Stimulated activated CD4-positive, alpha-beta T cell treated with anti-CD3 and anti-CD28 coated beads, Interleukin-1b, Interleukin-23, amount 100 ng/mL, for 1 hour (primary cell): ENCODE results near the gene MRGPRG.

Experiments
- DNase-seq, 2 donors: peaks; one replicate each; pipeline ENCODE4 v3.0.0-alpha.2; 2020; ENCODE audit warnings: low read depth in 2 of 2

MRGPRG gene

DNA sequence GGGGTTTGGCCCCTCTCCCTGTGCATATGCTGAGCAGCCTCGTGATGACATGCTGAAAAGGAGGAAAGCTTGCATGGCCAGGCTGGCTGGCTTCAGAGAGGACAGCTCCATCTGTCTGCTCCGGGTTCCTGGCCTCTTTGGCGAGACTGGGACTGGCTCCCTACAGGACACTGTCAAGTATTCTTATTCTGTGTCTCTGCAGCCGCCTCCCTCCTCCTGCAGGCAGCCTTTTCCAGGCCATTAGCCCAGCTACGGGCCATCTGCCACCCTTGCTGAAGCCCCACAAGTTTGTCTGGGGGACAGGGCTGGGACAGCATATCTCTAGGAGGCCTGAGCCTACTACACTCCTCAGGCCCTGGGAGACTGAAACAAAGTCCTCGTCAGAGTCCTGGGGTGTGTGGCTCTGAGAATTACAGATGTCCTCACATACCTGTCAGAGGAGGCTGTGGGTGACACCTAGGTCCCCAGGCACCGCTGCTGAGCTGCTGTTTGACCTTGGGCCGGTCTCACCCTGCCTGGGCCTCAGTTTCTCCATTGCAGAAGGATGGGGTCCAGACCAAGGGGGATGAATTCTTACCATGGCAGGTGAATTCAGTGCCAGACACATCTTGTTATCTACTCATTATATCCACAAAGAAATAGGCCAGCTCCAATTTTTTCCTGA is 11.0 kb downstream of the MRGPRG start:
- DNase-seq: no peak

DNA sequence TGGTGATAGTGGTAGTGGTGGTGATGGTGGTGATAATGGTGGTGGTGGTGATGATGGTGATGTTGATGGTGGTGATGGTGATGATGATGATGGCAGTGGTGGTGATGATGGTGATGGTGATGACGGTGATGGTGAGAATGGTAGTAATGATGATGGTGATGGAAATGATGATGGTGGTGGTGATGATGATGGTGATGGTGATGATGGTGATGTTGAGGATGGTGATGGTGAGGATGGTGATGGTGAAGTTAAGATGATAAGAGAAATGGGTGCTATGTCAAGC is 11.8 kb downstream of the MRGPRG start:
- no peak for DNase-seq

DNA sequence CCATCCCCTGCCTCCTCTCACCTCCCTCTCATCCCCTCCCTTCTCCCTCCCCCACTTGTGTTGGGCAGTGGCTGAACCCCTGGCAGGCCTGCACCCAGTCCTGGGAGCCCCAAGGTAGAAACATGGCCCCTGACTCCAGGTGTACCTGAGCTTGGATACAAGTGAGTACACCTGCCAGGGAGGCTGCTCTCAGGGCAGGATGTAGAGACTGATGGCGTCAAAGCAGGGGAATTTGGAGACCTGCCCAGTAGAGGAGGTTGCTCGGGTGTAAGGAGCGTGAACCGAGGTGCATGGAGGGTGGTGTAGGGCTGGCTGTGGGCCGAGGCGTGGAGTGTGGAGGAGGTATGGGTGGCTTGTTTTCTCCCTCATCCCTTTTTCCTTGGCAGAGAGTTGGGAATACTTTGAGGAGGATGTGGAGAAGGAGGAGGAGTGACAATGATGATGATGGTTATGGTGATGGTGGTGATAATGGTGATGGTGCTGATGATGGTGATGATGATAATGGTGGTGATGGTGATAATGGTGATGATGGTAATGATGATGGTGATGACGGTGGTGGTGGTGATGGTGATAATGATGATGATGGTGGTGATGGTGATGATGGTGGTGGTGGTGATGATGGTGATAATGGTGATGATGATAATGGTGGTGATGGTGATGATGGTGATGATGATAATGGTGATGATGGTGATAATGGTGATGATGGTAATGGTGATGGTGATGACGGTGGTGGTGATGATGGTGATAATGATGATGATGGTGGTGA is 12.3 kb downstream of the MRGPRG start:
- DNase-seq: no peak

DNA sequence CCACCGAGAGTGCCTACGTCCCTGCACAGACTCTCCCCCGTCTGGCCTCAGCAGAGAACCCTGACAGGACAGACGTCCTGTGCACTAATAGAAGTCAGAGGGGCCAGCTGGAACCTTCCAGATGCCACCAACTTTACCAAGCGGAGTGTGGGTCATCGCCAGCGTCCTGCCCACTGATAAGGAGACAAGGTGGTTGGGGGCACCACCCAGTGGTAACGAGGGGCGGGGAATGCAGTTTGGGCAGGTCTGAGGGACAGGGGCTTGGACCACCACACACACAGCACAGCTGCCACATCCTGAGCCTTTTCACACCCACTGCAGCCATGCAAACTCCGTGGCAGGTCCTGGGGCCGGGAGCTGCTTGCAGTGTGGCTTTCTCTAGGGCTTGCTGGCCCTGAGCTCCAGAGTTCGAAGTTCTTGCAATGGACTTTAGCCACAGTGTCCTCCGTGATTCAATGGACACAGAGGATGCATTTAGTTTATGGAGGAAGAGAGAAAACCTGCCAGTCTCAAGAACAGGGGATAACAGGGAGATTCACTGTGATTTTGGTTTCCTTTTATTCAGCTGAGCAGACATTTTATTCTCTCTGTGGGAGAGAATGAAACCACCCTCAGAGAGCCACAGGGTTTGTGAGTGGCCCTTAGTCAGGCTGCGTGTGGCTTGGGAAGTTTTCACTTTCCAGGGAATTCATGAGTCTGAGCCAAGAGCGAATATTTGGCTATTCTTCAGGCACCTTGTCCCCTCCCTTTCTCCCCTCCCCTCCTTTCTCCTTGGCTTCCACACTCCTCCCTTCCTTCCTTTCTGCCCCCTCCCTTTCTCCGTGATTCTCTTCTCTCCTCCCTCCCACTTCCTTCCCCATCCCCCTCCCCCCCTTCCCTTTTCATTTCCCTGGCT is 13.1 kb downstream of the MRGPRG start:
- DNase-seq: no peak

DNA sequence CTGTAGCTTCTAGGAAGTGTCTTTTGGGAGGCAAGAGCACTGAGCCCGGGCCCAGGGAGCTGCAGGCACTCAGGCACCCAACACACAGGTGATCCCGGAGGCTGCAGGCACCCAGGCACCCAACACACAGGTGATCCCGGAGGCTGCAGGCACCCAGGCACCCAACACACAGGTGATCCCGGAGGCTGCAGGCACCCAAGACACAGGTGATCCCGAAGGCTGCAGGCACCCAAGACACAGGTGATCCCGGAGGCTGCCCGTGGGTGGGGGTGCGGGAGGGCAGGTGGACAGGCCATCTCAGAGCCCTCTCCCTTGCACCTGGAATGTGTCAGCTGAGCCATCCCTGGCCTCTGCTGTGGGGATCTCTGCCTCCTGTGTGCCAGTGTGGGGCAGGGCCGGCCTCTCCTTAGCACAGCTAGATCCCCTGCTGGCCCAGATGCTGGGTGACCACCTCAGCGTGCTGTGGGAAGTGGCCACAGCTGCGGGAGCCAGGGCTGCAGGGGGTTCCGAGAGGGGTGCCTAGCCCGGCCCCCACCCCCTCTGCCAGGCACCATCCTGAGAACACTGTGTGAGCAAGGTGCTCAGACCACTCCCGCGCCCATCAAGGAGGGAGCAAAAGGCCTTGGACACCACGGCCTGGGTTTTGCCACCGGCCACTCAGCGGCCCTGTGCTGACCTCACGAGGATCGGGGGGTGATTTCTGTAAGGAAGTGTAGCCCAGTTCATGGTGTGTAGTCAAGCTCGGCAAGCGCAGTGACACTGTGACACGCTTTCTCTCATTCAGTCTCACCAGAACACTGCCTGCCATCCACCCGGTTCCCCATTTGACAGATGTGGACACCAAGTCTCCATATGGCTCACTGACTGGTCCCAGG is 14.2 kb downstream of the MRGPRG start:
- DNase-seq: no peak

DNA sequence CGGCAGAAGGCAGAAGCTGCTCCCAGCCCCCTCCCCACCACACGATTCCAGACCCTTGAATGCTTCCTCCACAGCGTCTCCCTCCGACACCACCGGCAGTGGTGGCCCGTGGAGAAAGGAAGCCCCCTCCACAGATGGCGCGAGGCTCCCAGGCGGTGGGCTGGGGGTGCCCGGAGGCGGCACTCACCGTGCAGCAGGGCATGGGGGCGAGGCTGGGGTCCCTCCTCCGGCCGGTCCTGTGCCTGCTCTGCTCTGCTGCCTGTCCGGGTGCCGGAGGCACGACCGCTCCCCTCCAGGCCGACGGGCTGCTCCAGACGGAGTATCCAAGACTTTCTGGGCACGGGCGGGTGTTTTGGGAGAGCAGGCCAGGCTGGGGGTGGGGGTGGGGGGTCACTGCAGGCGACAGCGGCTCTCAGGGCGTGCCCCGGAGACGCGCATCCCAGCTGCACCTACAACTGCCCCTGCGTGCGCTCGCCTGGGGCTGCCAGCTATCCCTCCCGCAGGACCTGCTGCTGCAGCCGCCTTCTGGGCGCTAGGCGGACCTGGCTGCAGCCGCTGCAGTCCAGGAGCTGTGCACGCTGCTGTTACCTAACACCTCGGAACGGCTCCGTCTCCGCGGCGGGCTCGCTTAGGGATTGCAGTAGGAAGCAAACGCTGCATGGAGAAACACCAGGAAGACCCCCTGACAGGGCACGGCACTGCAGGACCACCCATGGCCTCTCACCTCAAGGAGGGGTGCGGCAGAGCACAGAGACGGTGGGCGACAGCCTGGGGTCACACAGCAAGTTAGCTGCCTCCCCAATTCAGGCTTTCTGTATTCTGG is 15.2 kb downstream of the MRGPRG start:
- DNase-seq: no peak

DNA sequence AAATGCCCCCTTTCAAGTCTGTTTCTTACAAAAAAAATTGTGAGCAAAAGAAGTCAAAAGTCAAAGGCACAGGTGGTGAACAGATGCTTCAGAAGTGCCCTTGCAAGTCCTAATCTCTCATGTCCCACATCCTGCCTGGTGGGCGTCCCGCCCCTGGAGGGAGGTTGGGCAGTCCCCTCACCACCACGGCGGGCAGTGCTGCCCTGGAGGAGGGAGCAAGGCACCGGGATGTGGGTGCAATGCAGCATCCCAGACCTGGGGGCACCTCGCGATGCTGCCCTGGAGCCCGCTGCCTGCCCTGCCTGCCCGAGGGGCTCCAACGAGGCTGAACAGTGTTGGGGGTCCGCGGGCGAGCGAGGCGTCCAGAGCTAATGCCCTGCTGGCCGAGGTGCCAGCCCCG is 15.9 kb downstream of the MRGPRG start:
- no peak for DNase-seq

DNA sequence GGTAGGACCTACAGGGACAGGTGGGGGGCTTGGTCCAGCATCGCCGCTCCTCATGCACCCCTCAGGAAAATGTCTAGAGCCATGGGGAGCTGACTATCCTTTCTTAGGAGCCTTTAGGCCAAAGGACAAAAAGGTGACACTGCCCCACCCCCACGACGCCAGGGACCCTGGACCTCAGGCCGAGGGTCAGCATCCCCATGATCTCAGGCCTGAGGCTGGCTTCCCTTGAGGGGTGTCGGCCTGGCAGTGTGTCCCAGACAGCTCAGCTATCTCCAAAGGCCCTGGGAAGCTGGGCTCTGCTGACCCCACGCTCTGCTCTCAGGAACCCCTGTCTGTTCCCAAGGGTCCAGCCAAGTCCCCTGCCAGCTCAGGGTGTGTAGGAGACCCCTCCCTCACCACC is 16.3 kb downstream of the MRGPRG start:
- no peak for DNase-seq

DNA sequence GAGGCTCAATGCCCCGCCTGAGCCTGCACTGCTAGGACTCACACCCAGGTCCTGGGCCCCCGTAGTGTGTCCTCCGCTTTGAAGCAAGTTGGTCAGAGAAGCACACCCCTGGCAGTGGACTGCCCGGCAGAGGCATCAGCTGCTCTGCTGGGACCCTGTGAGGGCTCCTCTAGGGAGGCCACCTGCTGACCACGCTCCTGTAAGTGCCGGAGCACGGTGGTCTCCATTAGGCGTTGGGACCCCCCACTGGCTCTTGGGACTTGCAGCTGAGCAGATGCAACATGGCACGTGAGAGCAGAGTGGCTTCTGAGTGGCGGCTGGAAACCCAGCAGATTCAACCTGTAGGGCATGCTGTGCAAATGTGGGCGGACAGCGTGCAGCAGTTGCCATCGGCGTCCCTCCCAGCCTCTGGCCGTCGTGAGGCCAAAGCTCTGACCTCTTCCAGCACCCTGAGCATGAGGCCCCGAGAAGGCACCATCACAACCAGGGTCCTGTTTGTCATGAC is 16.9 kb downstream of the MRGPRG start:
- DNase-seq: no peak

DNA sequence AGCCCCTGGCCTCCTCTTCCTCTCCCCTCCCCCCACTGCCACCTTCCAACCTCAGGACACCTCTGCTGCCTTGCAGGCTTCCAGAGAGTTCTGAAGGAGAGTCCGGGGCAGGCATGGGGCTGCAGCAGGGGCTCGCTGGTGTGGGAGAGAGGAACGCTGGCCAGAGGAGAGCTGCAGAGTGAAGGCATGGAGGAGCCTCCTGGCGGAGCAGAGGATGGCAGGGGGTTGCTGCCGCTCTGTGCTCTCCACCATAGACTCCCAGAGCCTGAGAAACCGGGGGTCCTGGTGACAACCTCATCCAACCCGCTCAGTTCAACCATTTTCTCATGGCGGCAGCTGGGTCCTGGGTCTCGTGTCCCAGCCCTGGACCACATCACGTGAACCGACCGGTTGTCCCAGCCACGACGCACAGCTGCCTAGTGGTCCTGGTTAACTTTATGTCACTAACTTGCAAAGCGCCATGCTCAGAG is 17.5 kb downstream of the MRGPRG start:
- DNase-seq: no peak

DNA sequence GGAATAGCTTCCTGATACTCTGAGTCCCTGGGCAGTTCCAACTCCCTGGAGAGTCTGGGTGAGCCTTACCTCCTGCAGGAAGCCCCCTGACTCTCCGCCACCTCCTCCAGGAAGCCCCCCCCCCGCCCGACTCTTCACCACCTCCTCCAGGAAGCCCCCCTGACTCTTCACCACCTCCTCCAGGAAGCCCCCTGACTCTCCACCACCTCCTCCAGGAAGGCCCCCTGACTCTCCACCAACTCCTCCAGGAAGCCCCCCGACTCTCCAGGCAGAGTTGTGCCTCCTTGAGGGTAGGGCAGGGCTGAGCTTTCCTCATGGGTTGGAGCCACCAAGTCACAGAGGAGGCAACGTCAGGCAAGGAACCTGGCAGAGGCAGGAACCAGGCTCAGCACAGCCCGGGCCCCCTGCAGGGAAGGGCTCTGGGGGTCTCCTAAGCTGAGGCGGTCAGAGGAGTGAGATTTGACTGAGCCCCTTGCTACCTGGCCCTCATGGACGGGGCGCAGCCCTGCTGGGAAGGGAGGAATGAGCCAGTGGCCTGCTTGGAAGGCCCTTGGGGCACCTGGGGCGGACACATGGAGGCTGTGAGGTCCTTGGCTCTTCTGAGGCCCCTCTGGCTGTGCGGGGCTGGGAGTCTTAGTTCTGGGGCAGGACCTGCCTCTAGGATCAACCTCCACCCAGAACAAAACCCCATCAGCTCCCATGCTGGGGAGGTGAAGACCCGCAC is 18.1 kb downstream of the MRGPRG start:
- no peak for DNase-seq

DNA sequence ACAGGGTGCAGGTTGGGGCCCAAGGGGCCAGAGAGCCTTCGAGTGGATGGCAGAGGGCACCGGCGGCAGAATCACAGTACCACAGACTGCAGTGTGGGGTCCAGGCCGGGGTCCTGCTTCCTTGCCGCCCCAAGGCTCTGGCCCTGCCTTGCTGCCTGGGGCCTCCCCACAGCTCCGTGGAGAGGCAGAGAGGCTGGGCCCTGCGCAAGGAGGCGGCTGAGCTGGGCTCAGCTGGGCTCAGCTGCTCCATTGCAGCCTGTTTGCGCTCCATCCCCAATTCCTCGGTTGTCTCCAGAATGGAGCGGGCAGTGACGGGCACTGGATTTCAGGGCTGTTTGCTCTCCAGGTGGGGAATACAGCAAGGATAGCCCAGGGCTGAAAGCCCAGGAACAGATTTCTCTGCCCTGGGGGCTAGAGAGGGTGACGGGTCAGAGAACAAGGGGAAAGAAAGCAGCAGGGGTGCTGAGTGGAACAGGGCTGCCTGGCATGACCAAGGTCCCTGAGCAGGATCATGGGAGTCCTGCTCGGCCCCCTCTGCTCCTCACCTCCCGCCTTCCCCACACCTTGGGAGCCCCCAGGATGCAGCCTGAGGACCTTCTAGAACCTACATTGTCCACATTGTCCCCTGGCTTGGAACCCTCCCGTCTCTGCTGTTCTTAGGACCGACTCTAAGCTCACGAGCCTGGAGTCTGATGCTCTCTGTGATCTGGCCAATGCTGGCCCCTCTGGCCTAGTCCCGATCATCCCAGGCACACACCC is 18.9 kb downstream of the MRGPRG start:
- no peak for DNase-seq

DNA sequence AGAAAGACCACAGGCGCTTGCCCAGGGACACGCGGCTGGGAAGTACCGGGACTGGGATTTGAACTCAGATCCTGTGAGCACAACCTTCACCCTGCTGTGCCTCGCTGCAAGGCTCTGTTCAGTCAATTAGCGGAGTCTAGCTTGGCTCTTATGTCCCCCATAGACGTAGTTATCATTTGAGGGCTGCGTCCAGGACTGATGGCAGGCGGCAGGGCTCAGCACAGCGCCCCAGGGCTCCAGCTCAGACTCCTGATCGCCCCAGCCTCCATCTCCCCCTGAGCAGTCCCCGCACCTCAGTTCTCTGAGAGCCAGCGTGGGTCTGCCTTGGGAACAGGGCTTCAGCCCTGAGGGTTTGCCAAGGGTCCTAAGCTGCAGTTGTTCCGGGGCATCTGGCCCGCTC is 19.8 kb downstream of the MRGPRG start:
- DNase-seq: no peak

DNA sequence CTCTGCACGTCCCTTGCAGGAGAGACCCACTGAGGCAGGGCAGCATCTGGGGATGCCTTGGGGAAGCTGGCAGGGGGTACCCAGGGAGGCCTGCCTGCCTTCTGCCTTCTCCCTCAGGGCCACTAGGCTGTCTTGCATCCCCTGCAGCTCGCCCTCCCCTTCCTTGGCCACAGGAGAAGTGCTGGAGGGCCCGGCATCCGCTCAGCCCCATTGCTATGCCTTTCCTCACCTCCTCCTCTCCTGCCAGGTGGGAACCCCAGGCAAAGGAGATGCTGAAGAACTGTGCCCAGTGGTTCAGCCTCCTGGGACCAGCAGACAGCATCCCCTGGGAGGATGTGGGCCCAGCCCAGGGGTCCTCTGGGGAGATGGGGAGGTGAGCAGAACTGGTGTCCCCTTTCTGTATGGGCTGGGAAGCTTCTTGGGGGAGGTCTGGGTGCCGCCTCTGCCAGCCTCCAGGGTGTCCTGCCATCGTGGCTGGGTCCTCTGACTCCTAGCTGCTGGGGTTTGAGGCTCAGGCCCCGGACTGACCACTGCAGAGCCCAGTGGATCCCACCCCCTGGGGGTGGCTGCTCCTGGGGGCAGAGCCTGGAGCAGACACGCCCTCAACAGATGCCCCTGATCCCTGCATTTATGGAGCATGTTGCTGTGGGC is 20.6 kb downstream of the MRGPRG start:
- DNase-seq: no peak

DNA sequence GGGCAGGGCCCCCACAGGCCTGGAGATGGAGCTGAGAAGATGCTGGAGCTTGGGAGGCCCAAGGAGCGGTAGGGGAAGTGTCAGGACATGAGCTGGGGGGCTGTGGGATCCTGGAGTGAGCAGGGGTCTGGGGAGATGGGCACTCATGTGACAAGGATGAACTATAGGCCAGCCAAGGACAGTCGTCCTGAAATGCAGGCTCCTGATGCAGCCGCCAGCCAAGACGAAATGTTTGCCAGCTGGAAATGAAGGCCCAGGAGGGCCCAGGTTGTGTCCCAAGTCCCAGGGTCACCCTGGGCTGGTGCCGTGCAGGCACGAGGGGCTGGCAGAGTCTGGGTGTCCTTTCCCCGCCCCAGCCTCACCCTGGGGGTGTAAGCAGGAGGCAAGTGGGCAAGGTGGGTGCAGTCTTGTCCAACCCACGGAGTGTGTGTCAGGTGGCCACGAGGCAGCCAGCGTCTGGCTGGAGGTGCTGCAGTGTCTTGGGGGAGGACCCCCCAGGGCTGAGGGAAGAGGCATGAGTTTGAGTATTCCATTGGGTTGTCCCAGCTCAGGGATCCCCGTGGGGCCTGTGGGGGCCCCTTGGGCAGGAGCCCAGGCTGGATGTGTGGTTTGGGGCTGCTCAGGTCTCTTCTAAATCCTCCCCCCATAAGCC is 21.4 kb downstream of the MRGPRG start:
- no peak for DNase-seq

DNA sequence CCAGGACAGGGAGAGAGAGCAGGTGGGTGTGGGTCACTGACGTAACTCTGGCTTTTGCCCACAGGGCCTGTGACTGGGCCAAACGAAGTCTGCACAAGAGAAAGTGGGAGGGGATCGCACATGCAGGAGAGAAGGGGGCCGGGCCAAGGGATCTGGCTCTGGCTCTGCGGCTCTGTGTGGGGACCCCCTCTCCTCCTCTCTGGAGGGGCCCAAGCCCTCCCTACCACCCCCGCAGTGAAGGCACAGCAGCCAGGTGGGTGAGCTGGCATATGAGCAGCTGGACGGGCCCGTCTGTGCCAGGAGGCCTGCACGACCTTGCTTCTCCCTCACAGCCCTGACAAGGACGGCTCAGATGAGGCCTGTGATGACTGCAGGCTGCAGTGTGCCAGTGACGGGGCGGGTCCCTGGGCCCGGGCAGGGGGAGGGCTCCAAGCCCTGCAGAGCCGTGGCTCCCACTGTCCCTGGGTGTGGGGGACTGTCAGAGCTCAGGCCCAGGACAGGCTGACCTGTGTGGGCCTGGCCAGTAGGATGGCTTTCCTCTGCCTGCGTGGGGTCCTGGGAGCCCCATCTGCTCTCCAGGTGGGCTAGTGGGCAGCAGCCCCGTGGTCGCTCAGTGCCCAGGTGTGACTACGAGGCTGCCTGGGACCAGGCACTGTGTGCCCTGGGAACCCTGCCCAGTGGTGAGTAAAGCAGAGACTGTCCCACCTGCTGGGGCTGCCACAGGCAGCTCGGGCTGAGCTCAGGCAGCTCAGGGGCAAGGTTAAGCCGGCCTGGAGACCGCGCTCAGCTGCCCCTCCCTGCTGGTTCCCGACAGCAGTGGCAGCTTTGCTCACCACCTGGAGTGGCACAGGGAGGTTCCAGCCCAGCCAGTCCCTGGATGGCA is 22.2 kb downstream of the MRGPRG start:
- no peak for DNase-seq
